ENCODE data around the gene PLXNA2. TPM values are rescaled to one million over a fixed set of nuclear protein-coding genes. Genes with fewer than 3 reads are reported as not detected.

PLXNA2 gene
- total RNA-seq, 2 donors from 2014 or later = 44.5 to 51.6 TPM

DNA sequence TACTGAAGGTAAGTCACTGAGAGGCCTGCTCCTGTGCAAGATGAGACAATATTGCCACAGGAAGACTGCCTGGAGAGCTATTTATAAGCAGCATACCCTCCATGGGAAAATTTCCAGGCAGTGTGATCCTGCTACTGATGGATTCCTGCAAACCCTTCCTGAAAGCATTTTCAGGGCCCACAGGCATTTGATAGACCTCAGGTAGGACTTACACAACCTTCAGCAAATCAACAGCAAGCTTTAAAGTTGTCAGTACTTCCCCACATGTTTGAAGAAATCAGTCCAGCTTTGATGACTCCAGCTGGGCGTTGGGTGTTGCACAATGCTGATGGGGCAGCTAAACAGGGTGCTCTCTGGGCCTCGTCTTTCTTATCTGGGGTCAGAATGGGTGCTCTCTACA lies 108.8 kb downstream of the PLXNA2 start:
- 41 to 50% methylated on average over 1 to 2 of the region's 2 CpGs for WGBS, 2 donors
- no peaks in the 10 kb centered on the region for H3K27me3 ChIP-seq
- peaks cover 0 to 2% of the 10 kb centered on the region in 2 donors for H3K36me3 ChIP-seq (replicated peaks in 1 of 2; ENCODE audit: insufficient read depth in 1 of 2, low read depth in 2 of 2)
- ATAC-seq (no peak), DNase-seq (no peak)
- peaks cover 45% of the 10 kb centered on the region for H3K4me1 ChIP-seq
- H3K27ac ChIP-seq = no peak overlapping the region
- intact Hi-C loops (cut with DNase I) = loop anchor here (10.0 kb wide), 1 partner anchor 109 kb away; the partner anchor contains the start of gene PLXNA2
- H3K9me3 ChIP-seq = no peaks in the 10 kb centered on the region
- TF ChIP-seq POLR2A (IDR thresholded peaks at IDR 0.05) = no peak
- TF ChIP-seq, protein P1, sequence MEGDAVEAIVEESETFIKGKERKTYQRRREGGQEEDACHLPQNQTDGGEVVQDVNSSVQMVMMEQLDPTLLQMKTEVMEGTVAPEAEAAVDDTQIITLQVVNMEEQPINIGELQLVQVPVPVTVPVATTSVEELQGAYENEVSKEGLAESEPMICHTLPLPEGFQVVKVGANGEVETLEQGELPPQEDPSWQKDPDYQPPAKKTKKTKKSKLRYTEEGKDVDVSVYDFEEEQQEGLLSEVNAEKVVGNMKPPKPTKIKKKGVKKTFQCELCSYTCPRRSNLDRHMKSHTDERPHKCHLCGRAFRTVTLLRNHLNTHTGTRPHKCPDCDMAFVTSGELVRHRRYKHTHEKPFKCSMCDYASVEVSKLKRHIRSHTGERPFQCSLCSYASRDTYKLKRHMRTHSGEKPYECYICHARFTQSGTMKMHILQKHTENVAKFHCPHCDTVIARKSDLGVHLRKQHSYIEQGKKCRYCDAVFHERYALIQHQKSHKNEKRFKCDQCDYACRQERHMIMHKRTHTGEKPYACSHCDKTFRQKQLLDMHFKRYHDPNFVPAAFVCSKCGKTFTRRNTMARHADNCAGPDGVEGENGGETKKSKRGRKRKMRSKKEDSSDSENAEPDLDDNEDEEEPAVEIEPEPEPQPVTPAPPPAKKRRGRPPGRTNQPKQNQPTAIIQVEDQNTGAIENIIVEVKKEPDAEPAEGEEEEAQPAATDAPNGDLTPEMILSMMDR (IDR thresholded peaks at IDR 0.05) = no peak
- no peak overlapping the region for H3K4me3 ChIP-seq

DNA sequence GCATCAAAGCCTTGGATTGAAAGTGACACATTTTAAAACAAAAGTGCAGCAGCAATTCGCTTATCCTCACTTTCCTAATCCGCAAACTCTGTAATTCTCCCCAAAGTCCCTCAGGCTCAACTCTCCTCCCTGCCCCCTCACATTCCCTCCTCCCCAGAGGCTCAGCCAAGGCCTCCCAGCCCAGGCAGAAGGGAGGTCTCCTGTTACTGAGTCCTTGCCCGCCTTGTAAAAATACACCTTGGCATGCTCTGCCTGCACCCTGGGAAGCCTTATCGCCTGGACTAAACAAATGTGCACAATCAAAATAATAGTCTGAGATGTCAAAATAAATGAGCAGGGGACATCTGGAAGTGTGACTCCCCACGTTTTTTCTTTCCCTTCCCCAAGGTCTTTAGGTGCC lies 109.7 kb downstream of the PLXNA2 start:
- no peak for TF ChIP-seq POLR2A (IDR thresholded peaks at IDR 0.05)
- TF ChIP-seq, protein P1 (IDR thresholded peaks at IDR 0.05) = no peak
- no peaks in the 10 kb centered on the region for H3K9me3 ChIP-seq
- intact Hi-C loops (cut with DNase I) = loop anchor here (10.0 kb wide), 1 partner anchor 110 kb away; the partner anchor contains the start of gene PLXNA2
- H3K27ac ChIP-seq = no peak overlapping the region
- peaks cover 45% of the 10 kb centered on the region for H3K4me1 ChIP-seq
- peak in 2 of 4 donors; percentile 18 to 50 for DNase-seq
- peaks cover 0 to 2% of the 10 kb centered on the region in 2 donors for H3K36me3 ChIP-seq (replicated peaks in 1 of 2; ENCODE audit: insufficient read depth in 1 of 2, low read depth in 2 of 2)
- no peak overlapping the region for H3K4me3 ChIP-seq
- no peaks in the 10 kb centered on the region for H3K27me3 ChIP-seq
- no peak for ATAC-seq
- 39 to 50% methylated on average over 5 of the region's 5 CpGs for WGBS, 2 donors

DNA sequence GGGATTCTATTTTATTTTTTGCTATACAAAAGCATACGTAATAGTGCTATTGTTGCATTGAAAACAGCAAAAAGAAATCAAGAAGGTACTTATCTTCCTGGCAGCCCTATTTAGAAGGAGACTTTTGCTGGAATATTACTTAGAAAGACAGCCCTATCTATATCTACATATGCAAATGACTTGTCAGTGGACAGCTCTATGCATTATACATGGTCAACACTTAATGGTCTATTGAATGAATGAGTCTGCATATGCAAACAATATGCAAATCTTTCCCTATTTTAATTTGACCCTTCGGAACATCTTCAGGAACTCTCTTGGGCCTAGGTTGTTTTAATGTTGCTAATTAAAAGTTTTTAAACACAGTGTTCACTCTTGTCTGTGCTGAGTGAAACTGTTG lies 110.8 kb downstream of the PLXNA2 start:
- Histone ChIP-seq H3K4me3 (no peak overlapping the region), H3K4me1 (peaks cover 45% of the 10 kb centered on the region), H3K27me3 (no peaks in the 10 kb centered on the region), H3K27ac (no peak overlapping the region), H3K36me3 (replicated peaks in 1 of 2; ENCODE audit: insufficient read depth in 1 of 2, low read depth in 2 of 2) (no peaks in the 10 kb centered on the region), H3K9me3 (no peaks in the 10 kb centered on the region)
- 95 to 97% methylated on average over 2 of the region's 2 CpGs for WGBS, 2 donors
- DNase-seq (no peak), ATAC-seq (no peak)
- intact Hi-C loops (cut with DNase I) = loop anchor here (10.0 kb wide), 1 partner anchor 111 kb away; the partner anchor contains the start of gene PLXNA2
- TF ChIP-seq POLR2A (IDR thresholded peaks at IDR 0.05) = no peak
- TF ChIP-seq, protein P1 (IDR thresholded peaks at IDR 0.05) = no peak

DNA sequence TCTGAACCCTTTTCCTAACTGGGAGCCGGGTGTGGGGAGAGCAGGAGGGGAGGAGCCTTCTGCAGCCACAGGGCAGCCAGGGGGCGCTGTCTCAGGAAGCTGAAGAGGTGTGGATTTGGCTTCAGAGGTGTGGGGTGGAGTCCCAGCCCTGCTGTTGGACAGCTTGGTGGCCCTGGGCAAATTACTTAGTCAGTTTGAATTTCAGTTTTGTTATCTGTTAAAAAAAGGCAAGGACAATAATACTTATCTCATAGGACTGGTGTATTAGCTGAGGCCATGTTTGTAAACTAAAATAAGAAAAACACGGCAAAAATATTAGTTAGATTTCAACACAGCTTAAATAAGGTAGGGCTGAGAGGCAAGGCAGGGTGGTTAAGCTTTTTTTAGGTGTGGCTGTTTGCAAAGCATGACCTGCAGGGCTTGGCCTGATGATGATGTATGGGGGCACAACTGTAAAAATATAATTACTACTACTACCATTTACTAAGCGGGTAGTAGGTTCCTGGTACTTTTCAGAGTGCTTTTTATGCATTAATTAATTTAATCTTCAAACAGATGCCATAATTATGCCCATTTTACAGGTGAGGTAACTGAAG lies 111.8 kb downstream of the PLXNA2 start:
- Histone ChIP-seq H3K27me3 (no peaks in the 10 kb centered on the region), H3K27ac (peak overlapping the region in 2 of 4 donors; percentile 5 to 25), H3K9me3 (no peaks in the 10 kb centered on the region), H3K4me1 (peaks cover 45% of the 10 kb centered on the region), H3K4me3 (no peak overlapping the region), H3K36me3 (replicated peaks in 1 of 2; ENCODE audit: insufficient read depth in 1 of 2, low read depth in 2 of 2) (no peaks in the 10 kb centered on the region)
- TF ChIP-seq, protein P1 (IDR thresholded peaks at IDR 0.05) = peak; percentile 72 to 87 (median 83)
- TF ChIP-seq POLR2A (IDR thresholded peaks at IDR 0.05) = no peak
- ATAC-seq = peak; percentile 95
- DNase-seq = peak; percentile 84 to 91 (median 86)
- intact Hi-C loops (cut with DNase I) = loop anchor here (10.0 kb wide), 1 partner anchor 112 kb away; the partner anchor contains the start of gene PLXNA2
- WGBS, 2 donors = 28 to 32% methylated on average over 4 of the region's 4 CpGs

Data from body of pancreas (tissue), 4 donors.